GM23338 (cell line): ENCODE measurements around the gene ADGRV1. TPM values are rescaled to one million over a fixed set of nuclear protein-coding genes. Genes with fewer than 3 reads are reported as not detected.
A peak's percentile ranks its signal among the peaks of the same experiment; 100 is the strongest.

Experiments used
- ATAC-seq: fragments of 200-7000 bp; cut with Tn5 transposase; 3 replicates; pipeline ENCODE4 v1.9.1; 2020
- DNase-seq: peaks from one replicate; pipeline ENCODE4 v3.0.0-alpha.2; 2015; ENCODE audit warnings: low spot score
- H2AFZ ChIP-seq: fragments of 200-600 bp; sonication (generic); 2 replicates; pipeline ENCODE4 v1.8.0; 2016; ENCODE audit warnings: antibody characterized with exemption, mild to moderate bottlenecking, moderate library complexity
- H3F3A ChIP-seq: fragments of 200-600 bp; sonication (generic); replicated peaks from 2 replicates; pipeline ENCODE4 v1.8.0; 2017; ENCODE audit warnings: antibody characterized with exemption, mixed run types, low read depth
- H3K27ac ChIP-seq: fragments of 200-600 bp; sonication (generic); 2 replicates; pipeline ENCODE4 v1.6.1; 2016; ENCODE audit warnings: low read depth
- H3K27me3 ChIP-seq: fragments of 200-600 bp; sonication (generic); 2 replicates; pipeline ENCODE4 v1.8.0; 2016; ENCODE audit warnings: mild to moderate bottlenecking, mixed run types, moderate library complexity; ENCODE audit not compliant: insufficient read depth
- H3K36me3 ChIP-seq: fragments of 200-600 bp; sonication (generic); 2 replicates; pipeline ENCODE4 v1.8.0; 2016; ENCODE audit warnings: mild to moderate bottlenecking; ENCODE audit not compliant: insufficient read depth
- H3K4me1 ChIP-seq: fragments of 200-600 bp; sonication (generic); 2 replicates; pipeline ENCODE4 v1.8.0; 2016; ENCODE audit warnings: mild to moderate bottlenecking, moderate library complexity; ENCODE audit not compliant: insufficient read depth
- H3K4me2 ChIP-seq: fragments of 200-600 bp; sonication (generic); 2 replicates; pipeline ENCODE4 v1.7.1; 2017; ENCODE audit warnings: mixed run types
- H3K4me3 ChIP-seq: fragments of 200-600 bp; sonication (generic); 2 replicates; pipeline ENCODE4 v1.6.1; 2016; ENCODE audit warnings: mixed run types
- H3K79me2 ChIP-seq: fragments of 200-600 bp; sonication (generic); replicated peaks from 2 replicates; pipeline ENCODE4 v1.8.0; 2017; ENCODE audit warnings: mild to moderate bottlenecking; ENCODE audit not compliant: insufficient read depth
- H3K9me2 ChIP-seq: fragments of 200-600 bp; sonication (generic); 2 replicates; pipeline ENCODE4 v1.8.0; 2017; ENCODE audit not compliant: insufficient read depth
- H4K20me1 ChIP-seq: fragments of 200-600 bp; sonication (generic); replicated peaks from 2 replicates; pipeline ENCODE4 v1.8.0; 2017; ENCODE audit warnings: mild to moderate bottlenecking; ENCODE audit not compliant: insufficient read depth
- H3K27ac Mint-ChIP-seq: 2 replicates; pipeline ENCODE4 v1.8.0; 2020; ENCODE audit warnings: inconsistent platforms, mild to moderate bottlenecking, moderate library complexity, mixed read lengths
- H3K27me3 Mint-ChIP-seq: 3 replicates; pipeline ENCODE4 v1.8.0; 2022; ENCODE audit warnings: low read depth, mild to moderate bottlenecking, moderate library complexity, mixed read lengths, inconsistent platforms; ENCODE audit not compliant: insufficient read depth, poor library complexity
- H3K36me3 Mint-ChIP-seq: 3 replicates; pipeline ENCODE4 v1.8.0; 2021; ENCODE audit warnings: low read depth, mild to moderate bottlenecking, inconsistent platforms, moderate library complexity, mixed read lengths
- H3K4me1 Mint-ChIP-seq: 3 replicates; pipeline ENCODE4 v1.8.0; 2020; ENCODE audit warnings: mild to moderate bottlenecking, inconsistent platforms, mixed read lengths
- H3K4me3 Mint-ChIP-seq: 3 replicates; pipeline ENCODE4 v1.8.0; 2021; ENCODE audit warnings: moderate library complexity, mild to moderate bottlenecking, inconsistent platforms, mixed read lengths
- H3K9me3 Mint-ChIP-seq: 3 replicates; pipeline ENCODE4 v1.8.0; 2020; ENCODE audit warnings: moderate library complexity, mild to moderate bottlenecking, inconsistent platforms, mixed read lengths
- CREB1 ChIP-seq: fragments of 250-450 bp; sonication (Bioruptor Pico); IDR thresholded peaks from 2 replicates; pipeline ENCODE4 v1.5.0; 2020; ENCODE audit warnings: low read depth, mild to moderate bottlenecking, moderate library complexity
- EZH2 ChIP-seq: fragments of 200-600 bp; sonication (generic); IDR thresholded peaks from one replicate; pipeline ENCODE4 v1.8.0; 2017; ENCODE audit warnings: antibody characterized with exemption, mild to moderate bottlenecking, low read depth; ENCODE audit not compliant: unreplicated experiment
- EZH2phosphoT487 ChIP-seq: fragments of 200-600 bp; sonication (generic); IDR thresholded peaks from one replicate; pipeline ENCODE4 v1.8.1; 2018; ENCODE audit warnings: antibody characterized with exemption; ENCODE audit not compliant: unreplicated experiment
- JUNB ChIP-seq: IDR thresholded peaks from one replicate; pipeline ENCODE4 v1.6.1; 2016; ENCODE audit warnings: antibody characterized with exemption; ENCODE audit not compliant: unreplicated experiment
- NANOG ChIP-seq: IDR thresholded peaks from 2 replicates; pipeline ENCODE4 v1.6.1; 2016; ENCODE audit warnings: antibody characterized with exemption, borderline replicate concordance
- STAT1 ChIP-seq: IDR thresholded peaks from one replicate; pipeline ENCODE4 v1.6.1; 2016; ENCODE audit warnings: antibody characterized with exemption; ENCODE audit not compliant: unreplicated experiment
- ZNF114 ChIP-seq: fragments of 250-450 bp; sonication (Bioruptor Pico); IDR thresholded peaks from 2 replicates; pipeline ENCODE4 v1.5.0; 2020; ENCODE audit warnings: mild to moderate bottlenecking, moderate library complexity
- polyA plus RNA-seq: library from polyadenylated mRNA; unstranded; fragments of >200 nt; fragmentation: Nextera tagmentation; extraction: Ambion mirVana; gene quantifications from 2 replicates; pipeline ENCODE4 v1.2.1, GENCODE V29; 2016
- total RNA-seq: library from RNA; depleted of rRNA; stranded (reverse); fragments of >200 nt; shearing (Covaris generic); gene quantifications from 2 replicates; pipeline ENCODE4 v1.2.3, GENCODE V29; 2014
- TF ChIP-seq, protein P1 (sequence below): fragments of 250-450 bp; sonication (Bioruptor Pico); IDR thresholded peaks from 2 replicates; pipeline ENCODE4 v1.5.0; 2020; ENCODE audit warnings: mild to moderate bottlenecking, moderate library complexity
- TF ChIP-seq, protein P2 (sequence below): IDR thresholded peaks from one replicate; pipeline ENCODE4 v1.6.1; 2018; ENCODE audit warnings: antibody characterized with exemption; ENCODE audit not compliant: unreplicated experiment
- TF ChIP-seq, protein P3 (sequence below): IDR thresholded peaks from 2 replicates; pipeline ENCODE4 v1.6.1; 2016; ENCODE audit warnings: antibody characterized with exemption

Gene ADGRV1
- total and polyA plus RNA-seq, 2 experiments from 2014 or later, result 46.1 to 149 TPM

DNA sequence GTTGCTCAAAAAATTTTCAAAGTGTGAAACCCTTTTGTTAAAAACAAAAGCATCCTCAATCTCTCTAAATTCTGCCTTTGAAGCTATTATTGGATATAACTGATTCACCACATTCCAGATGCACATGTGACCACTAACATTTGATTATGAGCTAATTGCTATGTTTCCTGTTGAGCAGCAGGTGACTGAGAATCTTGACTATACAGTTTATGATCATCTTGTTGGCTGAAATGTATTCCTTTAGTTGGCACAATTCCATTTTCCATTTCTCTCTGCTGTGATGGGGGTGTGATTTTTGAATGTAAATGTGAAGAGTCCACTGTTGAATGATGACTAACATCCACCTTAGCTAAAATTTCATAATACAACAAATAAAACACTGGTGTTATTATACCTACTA, 39.9 kb upstream of the ADGRV1 start:
- H4K20me1 ChIP-seq, result no peaks in the 10 kb centered on the region; the same call in 1 of the 2 replicates
- Mint-ChIP-seq H3K27ac (peak overlapping the region; percentile 10; the same call in 1 of the 2 replicates), H3K9me3 (no peaks in the 10 kb centered on the region), H3K4me3 (no peak overlapping the region), H3K36me3 (peaks cover 8% of the 10 kb centered on the region; the same call in 2 of the 3 replicates), H3K27me3 (peaks cover 3% of the 10 kb centered on the region), H3K4me1 (peaks cover 4% of the 10 kb centered on the region; the same call in 2 of the 3 replicates)
- H3K27me3 ChIP-seq, result no peaks in the 10 kb centered on the region
- DNase-seq (no peak), ATAC-seq (no peak)
- no peak overlapping the region for H2AFZ ChIP-seq
- H3F3A ChIP-seq, result no peaks in the 10 kb centered on the region
- H3K4me3 ChIP-seq, result no peak overlapping the region
- no peaks in the 10 kb centered on the region for H3K79me2 ChIP-seq
- H3K4me2 ChIP-seq, result no peak overlapping the region
- TF ChIP-seq, protein P1, sequence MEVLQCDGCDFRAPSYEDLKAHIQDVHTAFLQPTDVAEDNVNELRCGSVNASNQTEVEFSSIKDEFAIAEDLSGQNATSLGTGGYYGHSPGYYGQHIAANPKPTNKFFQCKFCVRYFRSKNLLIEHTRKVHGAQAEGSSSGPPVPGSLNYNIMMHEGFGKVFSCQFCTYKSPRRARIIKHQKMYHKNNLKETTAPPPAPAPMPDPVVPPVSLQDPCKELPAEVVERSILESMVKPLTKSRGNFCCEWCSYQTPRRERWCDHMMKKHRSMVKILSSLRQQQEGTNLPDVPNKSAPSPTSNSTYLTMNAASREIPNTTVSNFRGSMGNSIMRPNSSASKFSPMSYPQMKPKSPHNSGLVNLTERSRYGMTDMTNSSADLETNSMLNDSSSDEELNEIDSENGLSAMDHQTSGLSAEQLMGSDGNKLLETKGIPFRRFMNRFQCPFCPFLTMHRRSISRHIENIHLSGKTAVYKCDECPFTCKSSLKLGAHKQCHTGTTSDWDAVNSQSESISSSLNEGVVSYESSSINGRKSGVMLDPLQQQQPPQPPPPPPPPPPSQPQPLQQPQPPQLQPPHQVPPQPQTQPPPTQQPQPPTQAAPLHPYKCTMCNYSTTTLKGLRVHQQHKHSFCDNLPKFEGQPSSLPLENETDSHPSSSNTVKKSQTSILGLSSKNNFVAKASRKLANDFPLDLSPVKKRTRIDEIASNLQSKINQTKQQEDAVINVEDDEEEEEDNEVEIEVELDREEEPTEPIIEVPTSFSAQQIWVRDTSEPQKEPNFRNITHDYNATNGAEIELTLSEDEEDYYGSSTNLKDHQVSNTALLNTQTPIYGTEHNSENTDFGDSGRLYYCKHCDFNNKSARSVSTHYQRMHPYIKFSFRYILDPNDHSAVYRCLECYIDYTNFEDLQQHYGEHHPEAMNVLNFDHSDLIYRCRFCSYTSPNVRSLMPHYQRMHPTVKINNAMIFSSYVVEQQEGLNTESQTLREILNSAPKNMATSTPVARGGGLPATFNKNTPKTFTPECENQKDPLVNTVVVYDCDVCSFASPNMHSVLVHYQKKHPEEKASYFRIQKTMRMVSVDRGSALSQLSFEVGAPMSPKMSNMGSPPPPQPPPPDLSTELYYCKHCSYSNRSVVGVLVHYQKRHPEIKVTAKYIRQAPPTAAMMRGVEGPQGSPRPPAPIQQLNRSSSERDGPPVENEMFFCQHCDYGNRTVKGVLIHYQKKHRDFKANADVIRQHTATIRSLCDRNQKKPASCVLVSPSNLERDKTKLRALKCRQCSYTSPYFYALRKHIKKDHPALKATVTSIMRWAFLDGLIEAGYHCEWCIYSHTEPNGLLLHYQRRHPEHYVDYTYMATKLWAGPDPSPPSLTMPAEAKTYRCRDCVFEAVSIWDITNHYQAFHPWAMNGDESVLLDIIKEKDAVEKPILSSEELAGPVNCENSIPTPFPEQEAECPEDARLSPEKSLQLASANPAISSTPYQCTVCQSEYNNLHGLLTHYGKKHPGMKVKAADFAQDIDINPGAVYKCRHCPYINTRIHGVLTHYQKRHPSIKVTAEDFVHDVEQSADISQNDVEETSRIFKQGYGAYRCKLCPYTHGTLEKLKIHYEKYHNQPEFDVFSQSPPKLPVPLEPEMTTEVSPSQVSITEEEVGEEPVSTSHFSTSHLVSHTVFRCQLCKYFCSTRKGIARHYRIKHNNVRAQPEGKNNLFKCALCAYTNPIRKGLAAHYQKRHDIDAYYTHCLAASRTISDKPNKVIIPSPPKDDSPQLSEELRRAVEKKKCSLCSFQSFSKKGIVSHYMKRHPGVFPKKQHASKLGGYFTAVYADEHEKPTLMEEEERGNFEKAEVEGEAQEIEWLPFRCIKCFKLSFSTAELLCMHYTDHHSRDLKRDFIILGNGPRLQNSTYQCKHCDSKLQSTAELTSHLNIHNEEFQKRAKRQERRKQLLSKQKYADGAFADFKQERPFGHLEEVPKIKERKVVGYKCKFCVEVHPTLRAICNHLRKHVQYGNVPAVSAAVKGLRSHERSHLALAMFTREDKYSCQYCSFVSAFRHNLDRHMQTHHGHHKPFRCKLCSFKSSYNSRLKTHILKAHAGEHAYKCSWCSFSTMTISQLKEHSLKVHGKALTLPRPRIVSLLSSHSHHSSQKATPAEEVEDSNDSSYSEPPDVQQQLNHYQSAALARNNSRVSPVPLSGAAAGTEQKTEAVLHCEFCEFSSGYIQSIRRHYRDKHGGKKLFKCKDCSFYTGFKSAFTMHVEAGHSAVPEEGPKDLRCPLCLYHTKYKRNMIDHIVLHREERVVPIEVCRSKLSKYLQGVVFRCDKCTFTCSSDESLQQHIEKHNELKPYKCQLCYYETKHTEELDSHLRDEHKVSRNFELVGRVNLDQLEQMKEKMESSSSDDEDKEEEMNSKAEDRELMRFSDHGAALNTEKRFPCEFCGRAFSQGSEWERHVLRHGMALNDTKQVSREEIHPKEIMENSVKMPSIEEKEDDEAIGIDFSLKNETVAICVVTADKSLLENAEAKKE (CRISPR knock-in tag), result no peak
- no peak for TF ChIP-seq STAT1
- no peak for TF ChIP-seq ZNF114 (CRISPR knock-in tag)
- TF ChIP-seq NANOG, result no peak
- no peak for TF ChIP-seq EZH2phosphoT487
- TF ChIP-seq, protein P2, sequence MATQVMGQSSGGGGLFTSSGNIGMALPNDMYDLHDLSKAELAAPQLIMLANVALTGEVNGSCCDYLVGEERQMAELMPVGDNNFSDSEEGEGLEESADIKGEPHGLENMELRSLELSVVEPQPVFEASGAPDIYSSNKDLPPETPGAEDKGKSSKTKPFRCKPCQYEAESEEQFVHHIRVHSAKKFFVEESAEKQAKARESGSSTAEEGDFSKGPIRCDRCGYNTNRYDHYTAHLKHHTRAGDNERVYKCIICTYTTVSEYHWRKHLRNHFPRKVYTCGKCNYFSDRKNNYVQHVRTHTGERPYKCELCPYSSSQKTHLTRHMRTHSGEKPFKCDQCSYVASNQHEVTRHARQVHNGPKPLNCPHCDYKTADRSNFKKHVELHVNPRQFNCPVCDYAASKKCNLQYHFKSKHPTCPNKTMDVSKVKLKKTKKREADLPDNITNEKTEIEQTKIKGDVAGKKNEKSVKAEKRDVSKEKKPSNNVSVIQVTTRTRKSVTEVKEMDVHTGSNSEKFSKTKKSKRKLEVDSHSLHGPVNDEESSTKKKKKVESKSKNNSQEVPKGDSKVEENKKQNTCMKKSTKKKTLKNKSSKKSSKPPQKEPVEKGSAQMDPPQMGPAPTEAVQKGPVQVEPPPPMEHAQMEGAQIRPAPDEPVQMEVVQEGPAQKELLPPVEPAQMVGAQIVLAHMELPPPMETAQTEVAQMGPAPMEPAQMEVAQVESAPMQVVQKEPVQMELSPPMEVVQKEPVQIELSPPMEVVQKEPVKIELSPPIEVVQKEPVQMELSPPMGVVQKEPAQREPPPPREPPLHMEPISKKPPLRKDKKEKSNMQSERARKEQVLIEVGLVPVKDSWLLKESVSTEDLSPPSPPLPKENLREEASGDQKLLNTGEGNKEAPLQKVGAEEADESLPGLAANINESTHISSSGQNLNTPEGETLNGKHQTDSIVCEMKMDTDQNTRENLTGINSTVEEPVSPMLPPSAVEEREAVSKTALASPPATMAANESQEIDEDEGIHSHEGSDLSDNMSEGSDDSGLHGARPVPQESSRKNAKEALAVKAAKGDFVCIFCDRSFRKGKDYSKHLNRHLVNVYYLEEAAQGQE, result no peak
- TF ChIP-seq JUNB, result no peak
- no peak for TF ChIP-seq CREB1 (CRISPR knock-in tag)
- no peak for TF ChIP-seq EZH2
- TF ChIP-seq, protein P3, sequence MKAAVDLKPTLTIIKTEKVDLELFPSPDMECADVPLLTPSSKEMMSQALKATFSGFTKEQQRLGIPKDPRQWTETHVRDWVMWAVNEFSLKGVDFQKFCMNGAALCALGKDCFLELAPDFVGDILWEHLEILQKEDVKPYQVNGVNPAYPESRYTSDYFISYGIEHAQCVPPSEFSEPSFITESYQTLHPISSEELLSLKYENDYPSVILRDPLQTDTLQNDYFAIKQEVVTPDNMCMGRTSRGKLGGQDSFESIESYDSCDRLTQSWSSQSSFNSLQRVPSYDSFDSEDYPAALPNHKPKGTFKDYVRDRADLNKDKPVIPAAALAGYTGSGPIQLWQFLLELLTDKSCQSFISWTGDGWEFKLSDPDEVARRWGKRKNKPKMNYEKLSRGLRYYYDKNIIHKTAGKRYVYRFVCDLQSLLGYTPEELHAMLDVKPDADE, result no peak
- no peaks in the 10 kb centered on the region for H3K4me1 ChIP-seq
- no peaks in the 10 kb centered on the region for H3K36me3 ChIP-seq
- H3K27ac ChIP-seq, result peak overlapping the region; percentile 23; the same call in 1 of the 2 replicates
- H3K9me2 ChIP-seq, result no peaks in the 10 kb centered on the region
